K562 (cell line): ENCODE results near the gene SNW1. TPM values are rescaled to one million over a fixed set of nuclear protein-coding genes. Genes with fewer than 3 reads are reported as not detected.

Experiments used
- RBM39 ChIP-seq: fragments of 200-400 bp; formaldehyde crosslinking; optimal IDR thresholded peaks from 2 replicates; pipeline ENCODE3; 2018; ENCODE audit warnings: low read depth, low read length
- polyA plus RNA-seq, 8 experiments: library from polyadenylated mRNA; depleted of rRNA in 4 of 8; stranded (reverse) in 5 of 8; unstranded in 3 of 8; fragments of >200 nt; fragmentation: Nextera tagmentation in 2 of 8; fragmentation: Illumina TruSeq in 1 of 8; extraction: Ambion mirVana in 2 of 8; extraction: Trizol in 1 of 8; gene quantifications; 2 replicates each; pipeline versions ENCODE4 v1.2.1 to v1.2.3, GENCODE V29; 2011 to 2014; ENCODE audit warnings: inconsistent platforms in 1 of 8, missing spikeins in 1 of 8
- total RNA-seq, 7 experiments: library from RNA; depleted of rRNA in 6 of 7; stranded (reverse); fragments of >200 nt in 6 of 7; fragmentation: Illumina TruSeq in 2 of 7; extraction: Trizol in 2 of 7; gene quantifications; 2 replicates each; pipeline versions ENCODE4 v1.2.1 to v1.2.3, GENCODE V29; 2011 to 2021; ENCODE audit warnings: low replicate concordance in 1 of 7
- TF ChIP-seq, protein P1 (sequence below), 2 experiments: fragments of 450-650 bp; formaldehyde crosslinking in 1 of 2; IDR thresholded peaks; 2 replicates each; pipeline versions ENCODE4 v1.4.0 to v1.6.1; 2014 to 2020; ENCODE audit warnings: mild to moderate bottlenecking in 2 of 2, borderline replicate concordance in 1 of 2, low read depth in 1 of 2
- TF ChIP-seq, protein P2 (sequence below): fragments of 450-650 bp; IDR thresholded peaks from 2 replicates; pipeline ENCODE4 v1.6.1; 2016; ENCODE audit warnings: mild to moderate bottlenecking, moderate library complexity

The SNW1 gene
- total and polyA plus RNA-seq, 9 of the 15 experiments (the other 6 are each of a cell fraction or from before 2014, with no cell fraction given): 64.4 to 143 (median 98.2) TPM

GRCh38 chr14:77799863-77800730 lies 39.1 kb upstream of the SNW1 start, which contains the start of gene ADCK1 (continued):
- TF ChIP-seq, protein P1, sequence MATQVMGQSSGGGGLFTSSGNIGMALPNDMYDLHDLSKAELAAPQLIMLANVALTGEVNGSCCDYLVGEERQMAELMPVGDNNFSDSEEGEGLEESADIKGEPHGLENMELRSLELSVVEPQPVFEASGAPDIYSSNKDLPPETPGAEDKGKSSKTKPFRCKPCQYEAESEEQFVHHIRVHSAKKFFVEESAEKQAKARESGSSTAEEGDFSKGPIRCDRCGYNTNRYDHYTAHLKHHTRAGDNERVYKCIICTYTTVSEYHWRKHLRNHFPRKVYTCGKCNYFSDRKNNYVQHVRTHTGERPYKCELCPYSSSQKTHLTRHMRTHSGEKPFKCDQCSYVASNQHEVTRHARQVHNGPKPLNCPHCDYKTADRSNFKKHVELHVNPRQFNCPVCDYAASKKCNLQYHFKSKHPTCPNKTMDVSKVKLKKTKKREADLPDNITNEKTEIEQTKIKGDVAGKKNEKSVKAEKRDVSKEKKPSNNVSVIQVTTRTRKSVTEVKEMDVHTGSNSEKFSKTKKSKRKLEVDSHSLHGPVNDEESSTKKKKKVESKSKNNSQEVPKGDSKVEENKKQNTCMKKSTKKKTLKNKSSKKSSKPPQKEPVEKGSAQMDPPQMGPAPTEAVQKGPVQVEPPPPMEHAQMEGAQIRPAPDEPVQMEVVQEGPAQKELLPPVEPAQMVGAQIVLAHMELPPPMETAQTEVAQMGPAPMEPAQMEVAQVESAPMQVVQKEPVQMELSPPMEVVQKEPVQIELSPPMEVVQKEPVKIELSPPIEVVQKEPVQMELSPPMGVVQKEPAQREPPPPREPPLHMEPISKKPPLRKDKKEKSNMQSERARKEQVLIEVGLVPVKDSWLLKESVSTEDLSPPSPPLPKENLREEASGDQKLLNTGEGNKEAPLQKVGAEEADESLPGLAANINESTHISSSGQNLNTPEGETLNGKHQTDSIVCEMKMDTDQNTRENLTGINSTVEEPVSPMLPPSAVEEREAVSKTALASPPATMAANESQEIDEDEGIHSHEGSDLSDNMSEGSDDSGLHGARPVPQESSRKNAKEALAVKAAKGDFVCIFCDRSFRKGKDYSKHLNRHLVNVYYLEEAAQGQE (IDR thresholded peaks at IDR 0.05; ENCODE audit: borderline replicate concordance): peak; percentile 51
- TF ChIP-seq, protein P1 (CRISPR knock-in tag; IDR thresholded peaks at IDR 0.05; ENCODE audit: low read depth): peak; percentile 66; the same call in 1 of the 2 replicates
- no peak for TF ChIP-seq RBM39
- TF ChIP-seq, protein P2, sequence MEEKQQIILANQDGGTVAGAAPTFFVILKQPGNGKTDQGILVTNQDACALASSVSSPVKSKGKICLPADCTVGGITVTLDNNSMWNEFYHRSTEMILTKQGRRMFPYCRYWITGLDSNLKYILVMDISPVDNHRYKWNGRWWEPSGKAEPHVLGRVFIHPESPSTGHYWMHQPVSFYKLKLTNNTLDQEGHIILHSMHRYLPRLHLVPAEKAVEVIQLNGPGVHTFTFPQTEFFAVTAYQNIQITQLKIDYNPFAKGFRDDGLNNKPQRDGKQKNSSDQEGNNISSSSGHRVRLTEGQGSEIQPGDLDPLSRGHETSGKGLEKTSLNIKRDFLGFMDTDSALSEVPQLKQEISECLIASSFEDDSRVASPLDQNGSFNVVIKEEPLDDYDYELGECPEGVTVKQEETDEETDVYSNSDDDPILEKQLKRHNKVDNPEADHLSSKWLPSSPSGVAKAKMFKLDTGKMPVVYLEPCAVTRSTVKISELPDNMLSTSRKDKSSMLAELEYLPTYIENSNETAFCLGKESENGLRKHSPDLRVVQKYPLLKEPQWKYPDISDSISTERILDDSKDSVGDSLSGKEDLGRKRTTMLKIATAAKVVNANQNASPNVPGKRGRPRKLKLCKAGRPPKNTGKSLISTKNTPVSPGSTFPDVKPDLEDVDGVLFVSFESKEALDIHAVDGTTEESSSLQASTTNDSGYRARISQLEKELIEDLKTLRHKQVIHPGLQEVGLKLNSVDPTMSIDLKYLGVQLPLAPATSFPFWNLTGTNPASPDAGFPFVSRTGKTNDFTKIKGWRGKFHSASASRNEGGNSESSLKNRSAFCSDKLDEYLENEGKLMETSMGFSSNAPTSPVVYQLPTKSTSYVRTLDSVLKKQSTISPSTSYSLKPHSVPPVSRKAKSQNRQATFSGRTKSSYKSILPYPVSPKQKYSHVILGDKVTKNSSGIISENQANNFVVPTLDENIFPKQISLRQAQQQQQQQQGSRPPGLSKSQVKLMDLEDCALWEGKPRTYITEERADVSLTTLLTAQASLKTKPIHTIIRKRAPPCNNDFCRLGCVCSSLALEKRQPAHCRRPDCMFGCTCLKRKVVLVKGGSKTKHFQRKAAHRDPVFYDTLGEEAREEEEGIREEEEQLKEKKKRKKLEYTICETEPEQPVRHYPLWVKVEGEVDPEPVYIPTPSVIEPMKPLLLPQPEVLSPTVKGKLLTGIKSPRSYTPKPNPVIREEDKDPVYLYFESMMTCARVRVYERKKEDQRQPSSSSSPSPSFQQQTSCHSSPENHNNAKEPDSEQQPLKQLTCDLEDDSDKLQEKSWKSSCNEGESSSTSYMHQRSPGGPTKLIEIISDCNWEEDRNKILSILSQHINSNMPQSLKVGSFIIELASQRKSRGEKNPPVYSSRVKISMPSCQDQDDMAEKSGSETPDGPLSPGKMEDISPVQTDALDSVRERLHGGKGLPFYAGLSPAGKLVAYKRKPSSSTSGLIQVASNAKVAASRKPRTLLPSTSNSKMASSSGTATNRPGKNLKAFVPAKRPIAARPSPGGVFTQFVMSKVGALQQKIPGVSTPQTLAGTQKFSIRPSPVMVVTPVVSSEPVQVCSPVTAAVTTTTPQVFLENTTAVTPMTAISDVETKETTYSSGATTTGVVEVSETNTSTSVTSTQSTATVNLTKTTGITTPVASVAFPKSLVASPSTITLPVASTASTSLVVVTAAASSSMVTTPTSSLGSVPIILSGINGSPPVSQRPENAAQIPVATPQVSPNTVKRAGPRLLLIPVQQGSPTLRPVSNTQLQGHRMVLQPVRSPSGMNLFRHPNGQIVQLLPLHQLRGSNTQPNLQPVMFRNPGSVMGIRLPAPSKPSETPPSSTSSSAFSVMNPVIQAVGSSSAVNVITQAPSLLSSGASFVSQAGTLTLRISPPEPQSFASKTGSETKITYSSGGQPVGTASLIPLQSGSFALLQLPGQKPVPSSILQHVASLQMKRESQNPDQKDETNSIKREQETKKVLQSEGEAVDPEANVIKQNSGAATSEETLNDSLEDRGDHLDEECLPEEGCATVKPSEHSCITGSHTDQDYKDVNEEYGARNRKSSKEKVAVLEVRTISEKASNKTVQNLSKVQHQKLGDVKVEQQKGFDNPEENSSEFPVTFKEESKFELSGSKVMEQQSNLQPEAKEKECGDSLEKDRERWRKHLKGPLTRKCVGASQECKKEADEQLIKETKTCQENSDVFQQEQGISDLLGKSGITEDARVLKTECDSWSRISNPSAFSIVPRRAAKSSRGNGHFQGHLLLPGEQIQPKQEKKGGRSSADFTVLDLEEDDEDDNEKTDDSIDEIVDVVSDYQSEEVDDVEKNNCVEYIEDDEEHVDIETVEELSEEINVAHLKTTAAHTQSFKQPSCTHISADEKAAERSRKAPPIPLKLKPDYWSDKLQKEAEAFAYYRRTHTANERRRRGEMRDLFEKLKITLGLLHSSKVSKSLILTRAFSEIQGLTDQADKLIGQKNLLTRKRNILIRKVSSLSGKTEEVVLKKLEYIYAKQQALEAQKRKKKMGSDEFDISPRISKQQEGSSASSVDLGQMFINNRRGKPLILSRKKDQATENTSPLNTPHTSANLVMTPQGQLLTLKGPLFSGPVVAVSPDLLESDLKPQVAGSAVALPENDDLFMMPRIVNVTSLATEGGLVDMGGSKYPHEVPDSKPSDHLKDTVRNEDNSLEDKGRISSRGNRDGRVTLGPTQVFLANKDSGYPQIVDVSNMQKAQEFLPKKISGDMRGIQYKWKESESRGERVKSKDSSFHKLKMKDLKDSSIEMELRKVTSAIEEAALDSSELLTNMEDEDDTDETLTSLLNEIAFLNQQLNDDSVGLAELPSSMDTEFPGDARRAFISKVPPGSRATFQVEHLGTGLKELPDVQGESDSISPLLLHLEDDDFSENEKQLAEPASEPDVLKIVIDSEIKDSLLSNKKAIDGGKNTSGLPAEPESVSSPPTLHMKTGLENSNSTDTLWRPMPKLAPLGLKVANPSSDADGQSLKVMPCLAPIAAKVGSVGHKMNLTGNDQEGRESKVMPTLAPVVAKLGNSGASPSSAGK: peak; percentile 80; the same call in 1 of the 2 replicates
